Measurements from ENCODE around the gene AKAP17A. TPM values are rescaled to one million over a fixed set of nuclear protein-coding genes. Genes with fewer than 3 reads are reported as not detected.

Gene AKAP17A
- polyA plus RNA-seq, 3 donors from 2014 or later, result 13.3 to 50.1 (median 15.4) TPM

- no peak for DNase-seq
- H3K27me3 Mint-ChIP-seq (ENCODE audit: low read depth in 3 of 3), result peaks cover 8 to 20% (median 9%) of the 10 kb centered on the region in 3 donors
- no peak overlapping the region for H3K27ac Mint-ChIP-seq
- H3K4me1 Mint-ChIP-seq, result peaks cover 0 to 5% of the 10 kb centered on the region in 2 donors
- peaks cover 4% of the 10 kb centered on the region in 3 donors for H3K36me3 Mint-ChIP-seq
- peaks cover 0 to 8% (median 5%) of the 10 kb centered on the region in 6 donors for H3K9me3 Mint-ChIP-seq
- no peak overlapping the region for H3K4me3 Mint-ChIP-seq
Observed at GRCh38 chrX:1646009-1646408, 54.6 kb downstream of the AKAP17A start.

- Mint-ChIP-seq H3K36me3 (peaks cover 0 to 4% (median 0%) of the 10 kb centered on the region in 3 donors), H3K9me3 (peaks cover 0 to 8% (median 5%) of the 10 kb centered on the region in 6 donors), H3K4me3 (no peak overlapping the region), H3K27me3 (ENCODE audit: low read depth in 3 of 3) (peaks cover 3 to 17% (median 8%) of the 10 kb centered on the region in 3 donors), H3K27ac (no peak overlapping the region), H3K4me1 (peaks cover 3 to 10% of the 10 kb centered on the region in 2 donors)
- DNase-seq, result no peak
Observed at GRCh38 chrX:1649621-1650020, 58.2 kb downstream of the AKAP17A start.

Other genes starting within 250 kb of the AKAP17A start
- gene SLC25A6, start 199.5 kb upstream of the AKAP17A start, polyA plus RNA-seq, result 100 to 1,000 TPM; 330 to 354 (median 347) TPM
- 10 to 100 TPM; 58.1 to 68.6 (median 67.1) TPM for gene ASMTL, start 138.7 kb upstream of the AKAP17A start, polyA plus RNA-seq
- 100 to 1,000 TPM in 2 of 3 donors, 10 to 100 TPM in 1; 96.8 to 232 (median 119) TPM for gene P2RY8, start 54.4 kb upstream of the AKAP17A start, polyA plus RNA-seq
- gene ASMT, start 23.5 kb downstream of the AKAP17A start, polyA plus RNA-seq, result not detected